WTC11 (cell line): ENCODE measurements around the gene AMACR. TPM values are rescaled to one million over a fixed set of nuclear protein-coding genes. Genes with fewer than 3 reads are reported as not detected.

Experiments
- ATAC-seq: fragments of 200-7000 bp; cut with Tn5 transposase; 2 replicates; pipeline ENCODE4 v1.10.0; 2021; ENCODE audit warnings: mild to moderate bottlenecking, moderate library complexity
- CTCF ChIA-PET: fragments of 300-600 bp; sonication (Branson Sonifier 250); formaldehyde crosslinking; loops from one replicate; lab custom pipeline; 2021; ENCODE audit warnings: antibody characterized with exemption; lab: Charles Lee
- POLR2A ChIA-PET: fragments of 350-600 bp; sonication (Branson Sonifier 250); formaldehyde crosslinking; loops from one replicate; lab custom pipeline; 2021; ENCODE audit warnings: antibody characterized with exemption; lab: Charles Lee
- DNase-seq: peaks from one replicate; pipeline ENCODE4 v3.0.0; 2021; ENCODE audit warnings: low spot score
- H3K27ac Mint-ChIP-seq: 2 replicates; pipeline ENCODE4 v1.8.0; 2021; ENCODE audit warnings: mixed read lengths
- H3K27me3 Mint-ChIP-seq: 2 replicates; pipeline ENCODE4 v1.8.0; 2021; ENCODE audit warnings: low read depth, mild to moderate bottlenecking, moderate library complexity, mixed read lengths
- H3K36me3 Mint-ChIP-seq: 2 replicates; pipeline ENCODE4 v1.8.0; 2021; ENCODE audit warnings: mixed read lengths
- H3K4me1 Mint-ChIP-seq: 2 replicates; pipeline ENCODE4 v1.8.0; 2022; ENCODE audit warnings: mixed read lengths
- H3K4me3 Mint-ChIP-seq: 2 replicates; pipeline ENCODE4 v1.8.0; 2021; ENCODE audit warnings: mild to moderate bottlenecking, moderate library complexity, mixed read lengths
- H3K9me3 Mint-ChIP-seq: 2 replicates; pipeline ENCODE4 v1.8.0; 2021; ENCODE audit warnings: mixed read lengths
- AR ChIP-seq: fragments of 250-450 bp; sonication (Bioruptor Pico); IDR thresholded peaks from 2 replicates; pipeline ENCODE4 v1.9.0; 2021; ENCODE audit warnings: mild to moderate bottlenecking
- ATF2 ChIP-seq: sonication (generic); formaldehyde crosslinking; IDR thresholded peaks from 2 replicates; pipeline ENCODE4 v1.8.1; 2022; ENCODE audit warnings: low read depth, missing genetic modification reagents, borderline replicate concordance
- ATF3 ChIP-seq: sonication (generic); formaldehyde crosslinking; conservative IDR thresholded peaks from 2 replicates; pipeline ENCODE4 v1.8.1; 2022; ENCODE audit warnings: mild to moderate bottlenecking, missing genetic modification reagents
- CBFB ChIP-seq: sonication (generic); formaldehyde crosslinking; IDR thresholded peaks from 2 replicates; pipeline ENCODE4 v1.8.1; 2022; ENCODE audit warnings: mild to moderate bottlenecking, low read depth, missing genetic modification reagents
- CREM ChIP-seq: sonication (generic); formaldehyde crosslinking; IDR thresholded peaks from 2 replicates; pipeline ENCODE4 v1.8.1; 2022; ENCODE audit warnings: mild to moderate bottlenecking, missing genetic modification reagents, moderate library complexity
- CTCF ChIP-seq: fragments of 200-600 bp; IDR thresholded peaks from 2 replicates; pipeline ENCODE4 v1.8.0; 2022; ENCODE audit warnings: antibody characterized with exemption
- ERG ChIP-seq: fragments of 250-450 bp; sonication (Bioruptor Pico); IDR thresholded peaks from 2 replicates; pipeline ENCODE4 v1.8.0; 2021; ENCODE audit warnings: mild to moderate bottlenecking
- FOXP1 ChIP-seq: sonication (generic); formaldehyde crosslinking; IDR thresholded peaks from 2 replicates; pipeline ENCODE4 v1.8.0; 2022; ENCODE audit warnings: missing genetic modification reagents, mild to moderate bottlenecking, moderate library complexity, borderline replicate concordance
- FOXP4 ChIP-seq: sonication (generic); formaldehyde crosslinking; IDR thresholded peaks from 2 replicates; pipeline ENCODE4 v1.8.0; 2022; ENCODE audit warnings: mild to moderate bottlenecking, missing genetic modification reagents
- MXD4 ChIP-seq: fragments of 250-450 bp; sonication (Bioruptor Pico); IDR thresholded peaks from 2 replicates; pipeline ENCODE4 v1.8.0; 2021; ENCODE audit warnings: mild to moderate bottlenecking, moderate library complexity, borderline replicate concordance
- NFATC4 ChIP-seq: fragments of 250-450 bp; sonication (Bioruptor Pico); IDR thresholded peaks from 2 replicates; pipeline ENCODE4 v1.9.0; 2021; ENCODE audit warnings: mild to moderate bottlenecking
- NFE2L1 ChIP-seq: sonication (generic); formaldehyde crosslinking; IDR thresholded peaks from 2 replicates; pipeline ENCODE4 v1.8.1; 2023; ENCODE audit warnings: missing genetic modification reagents
- NR2C2 ChIP-seq: sonication (generic); formaldehyde crosslinking; IDR thresholded peaks from 2 replicates; pipeline ENCODE4 v1.8.0; 2022; ENCODE audit warnings: mild to moderate bottlenecking, missing genetic modification reagents
- OVOL2 ChIP-seq: fragments of 250-450 bp; sonication (Bioruptor Pico); IDR thresholded peaks from 2 replicates; pipeline ENCODE4 v1.9.0; 2021; ENCODE audit warnings: mild to moderate bottlenecking, borderline replicate concordance
- PREB ChIP-seq: sonication (generic); formaldehyde crosslinking; IDR thresholded peaks from 2 replicates; pipeline ENCODE4 v1.8.1; 2022; ENCODE audit warnings: mild to moderate bottlenecking, missing genetic modification reagents, moderate library complexity, borderline replicate concordance
- TEAD1 ChIP-seq: sonication (generic); formaldehyde crosslinking; IDR thresholded peaks from 2 replicates; pipeline ENCODE4 v1.8.0; 2022; ENCODE audit warnings: mild to moderate bottlenecking, missing genetic modification reagents
- ZNF138 ChIP-seq: sonication (generic); formaldehyde crosslinking; conservative IDR thresholded peaks from 2 replicates; pipeline ENCODE4 v1.8.1; 2022; ENCODE audit warnings: mild to moderate bottlenecking, moderate library complexity, missing genetic modification reagents
- ZNF263 ChIP-seq: sonication (generic); formaldehyde crosslinking; IDR thresholded peaks from 2 replicates; pipeline ENCODE4 v1.8.1; 2022; ENCODE audit warnings: low read depth, mild to moderate bottlenecking, moderate library complexity, missing genetic modification reagents
- ZNF281 ChIP-seq: sonication (generic); formaldehyde crosslinking; IDR thresholded peaks from 2 replicates; pipeline ENCODE4 v1.8.0; 2023; ENCODE audit warnings: mild to moderate bottlenecking, missing genetic modification reagents
- ZNF317 ChIP-seq: sonication (generic); formaldehyde crosslinking; IDR thresholded peaks from 2 replicates; pipeline ENCODE4 v1.8.1; 2023; ENCODE audit warnings: low read depth, mild to moderate bottlenecking, moderate library complexity, missing genetic modification reagents, borderline replicate concordance
- ZNF396 ChIP-seq: fragments of 250-450 bp; sonication (Bioruptor Pico); IDR thresholded peaks from 2 replicates; pipeline ENCODE4 v1.8.0; 2021; ENCODE audit warnings: mild to moderate bottlenecking, moderate library complexity, borderline replicate concordance
- total RNA-seq: library from RNA; stranded (reverse); gene quantifications from 3 replicates; pipeline ENCODE4 v1.2.3, GENCODE V29; 2021

The AMACR gene
- total RNA-seq, 1 experiment from 2014 or later, result 11.9 TPM

GRCh38 chr5:34053133-34053532 is 45.3 kb upstream of the AMACR start:
- DNase-seq (no peak), ATAC-seq (no peak)
- CTCF ChIA-PET, result interaction anchor here (0.5 kb wide), 1 partner anchor 181 kb away, joined by 3 read pairs; no protein-coding TSS in a partner anchor
- Mint-ChIP-seq H3K4me1 (no peaks in the 10 kb centered on the region), H3K36me3 (peaks cover 5% of the 10 kb centered on the region; the same call in 1 of the 2 replicates), H3K4me3 (no peak overlapping the region), H3K27ac (no peak overlapping the region), H3K9me3 (no peaks in the 10 kb centered on the region), H3K27me3 (no peaks in the 10 kb centered on the region)
- TF ChIP-seq NFE2L1 (CRISPR knock-in tag), result no peak
- no peak for TF ChIP-seq NR2C2 (CRISPR knock-in tag)
- TF ChIP-seq OVOL2 (CRISPR knock-in tag), result no peak
- TF ChIP-seq ATF2, result no peak
- TF ChIP-seq PREB, result no peak
- TF ChIP-seq ZNF263, result no peak
- TF ChIP-seq ZNF317 (CRISPR knock-in tag), result no peak
- TF ChIP-seq MXD4 (CRISPR knock-in tag), result no peak
- no peak for TF ChIP-seq CBFB (CRISPR knock-in tag)
- POLR2A ChIA-PET, result no interaction called here

GRCh38 chr5:34051374-34051980 is 43.6 kb upstream of the AMACR start:
- H3K27ac Mint-ChIP-seq, result no peak overlapping the region
- peaks cover 5% of the 10 kb centered on the region; the same call in 1 of the 2 replicates for H3K36me3 Mint-ChIP-seq
- TF ChIP-seq ZNF317 (CRISPR knock-in tag) (no peak), CREM (CRISPR knock-in tag) (no peak), NFATC4 (CRISPR knock-in tag) (no peak), ZNF396 (no peak), NR2C2 (CRISPR knock-in tag) (no peak), CBFB (CRISPR knock-in tag) (no peak), AR (no peak), TEAD1 (CRISPR knock-in tag) (no peak), FOXP1 (CRISPR knock-in tag) (no peak), ATF3 (CRISPR knock-in tag) (no peak), ERG (CRISPR knock-in tag) (no peak), FOXP4 (no peak), ZNF281 (CRISPR knock-in tag) (no peak), ZNF138 (CRISPR knock-in tag) (no peak), CTCF (no peak)
- TF ChIP-seq, all 79 proteins: peak for 0
- Mint-ChIP-seq H3K27me3 (no peaks in the 10 kb centered on the region), H3K4me3 (no peak overlapping the region), H3K9me3 (no peaks in the 10 kb centered on the region), H3K4me1 (peaks cover 5% of the 10 kb centered on the region)
- DNase-seq (no peak), ATAC-seq (no peak)
- POLR2A ChIA-PET, result no interaction called here
- CTCF ChIA-PET, result no interaction called here
